HUES48 (cell line): ENCODE results near the gene UNC5B.

Experiments used
- H3K27ac ChIP-seq: one replicate; pipeline ENCODE4 v1.7.0; 2013; ENCODE audit warnings: low read depth, low read length, inconsistent platforms
- H3K27me3 ChIP-seq: 2 replicates; pipeline ENCODE4 v1.6.1; 2013; ENCODE audit warnings: mild to moderate bottlenecking, low read length; ENCODE audit not compliant: control insufficient read depth, insufficient read depth
- H3K36me3 ChIP-seq: 2 replicates; pipeline ENCODE4 v1.6.1; 2013; ENCODE audit warnings: low read length; ENCODE audit not compliant: control insufficient read depth, insufficient read depth
- H3K4me1 ChIP-seq: 2 replicates; pipeline ENCODE4 v1.6.1; 2013; ENCODE audit warnings: mild to moderate bottlenecking, low read length; ENCODE audit not compliant: control insufficient read depth, insufficient read depth
- H3K4me3 ChIP-seq: 2 replicates; pipeline ENCODE4 v1.5.1; 2013; ENCODE audit warnings: mild to moderate bottlenecking, low read depth, low read length
- H3K9ac ChIP-seq: 2 replicates; pipeline ENCODE4 v1.6.1; 2013; ENCODE audit warnings: mild to moderate bottlenecking, low read depth, low read length, moderate library complexity
- H3K9me3 ChIP-seq: 2 replicates; pipeline ENCODE4 v1.6.1; 2013; ENCODE audit warnings: low read length; ENCODE audit not compliant: control insufficient read depth, insufficient read depth

The UNC5B gene

GRCh38 chr10:71225291-71226058, 13.1 kb downstream of the UNC5B start:
- Histone ChIP-seq H3K27me3 (no peaks in the 10 kb centered on the region), H3K4me1 (peaks cover 20% of the 10 kb centered on the region), H3K27ac (no peak overlapping the region), H3K9me3 (no peaks in the 10 kb centered on the region), H3K36me3 (no peaks in the 10 kb centered on the region), H3K4me3 (no peak overlapping the region), H3K9ac (no peak overlapping the region)

GRCh38 chr10:71228875-71229675, 16.7 kb downstream of the UNC5B start:
- peaks cover 2% of the 10 kb centered on the region for H3K4me1 ChIP-seq
- H3K36me3 ChIP-seq, result no peaks in the 10 kb centered on the region
- H3K9me3 ChIP-seq, result no peaks in the 10 kb centered on the region
- no peak overlapping the region for H3K27ac ChIP-seq
- no peaks in the 10 kb centered on the region for H3K27me3 ChIP-seq
- H3K9ac ChIP-seq, result no peak overlapping the region
- H3K4me3 ChIP-seq, result no peak overlapping the region

- H3K4me3 ChIP-seq, result no peak overlapping the region
- H3K27ac ChIP-seq, result peak overlapping the region; percentile 11
- peaks cover 8% of the 10 kb centered on the region for H3K4me1 ChIP-seq
- H3K36me3 ChIP-seq, result no peaks in the 10 kb centered on the region
- H3K27me3 ChIP-seq, result no peaks in the 10 kb centered on the region
- no peak overlapping the region for H3K9ac ChIP-seq
- H3K9me3 ChIP-seq, result no peaks in the 10 kb centered on the region
Observed at GRCh38 chr10:71229726-71230655, 17.6 kb downstream of the UNC5B start.

GRCh38 chr10:71230656-71231025, 18.3 kb downstream of the UNC5B start:
- no peaks in the 10 kb centered on the region for H3K27me3 ChIP-seq
- H3K9me3 ChIP-seq, result no peaks in the 10 kb centered on the region
- no peak overlapping the region for H3K9ac ChIP-seq
- H3K27ac ChIP-seq, result no peak overlapping the region
- peaks cover 15% of the 10 kb centered on the region for H3K4me1 ChIP-seq
- no peaks in the 10 kb centered on the region for H3K36me3 ChIP-seq
- H3K4me3 ChIP-seq, result no peak overlapping the region

GRCh38 chr10:71231206-71231605, 18.8 kb downstream of the UNC5B start:
- H3K27me3 ChIP-seq, result no peaks in the 10 kb centered on the region
- H3K4me3 ChIP-seq, result no peak overlapping the region
- H3K4me1 ChIP-seq, result peaks cover 20% of the 10 kb centered on the region
- H3K9ac ChIP-seq, result no peak overlapping the region
- no peaks in the 10 kb centered on the region for H3K36me3 ChIP-seq
- H3K9me3 ChIP-seq, result no peaks in the 10 kb centered on the region
- H3K27ac ChIP-seq, result no peak overlapping the region

GRCh38 chr10:71232089-71232998, 20.0 kb downstream of the UNC5B start:
- H3K4me3 ChIP-seq, result no peak overlapping the region
- no peaks in the 10 kb centered on the region for H3K9me3 ChIP-seq
- peaks cover 24% of the 10 kb centered on the region for H3K4me1 ChIP-seq
- no peaks in the 10 kb centered on the region for H3K36me3 ChIP-seq
- H3K27ac ChIP-seq, result no peak overlapping the region
- H3K9ac ChIP-seq, result no peak overlapping the region
- H3K27me3 ChIP-seq, result no peaks in the 10 kb centered on the region

- Histone ChIP-seq H3K36me3 (no peaks in the 10 kb centered on the region), H3K27ac (no peak overlapping the region), H3K4me1 (peaks cover 29% of the 10 kb centered on the region), H3K27me3 (no peaks in the 10 kb centered on the region), H3K4me3 (no peak overlapping the region), H3K9me3 (no peaks in the 10 kb centered on the region), H3K9ac (no peak overlapping the region)
Observed at GRCh38 chr10:71233482-71233892, 21.1 kb downstream of the UNC5B start.

GRCh38 chr10:71234004-71234894, 21.9 kb downstream of the UNC5B start:
- Histone ChIP-seq H3K9me3 (no peaks in the 10 kb centered on the region), H3K27me3 (no peaks in the 10 kb centered on the region), H3K4me1 (peaks cover 29% of the 10 kb centered on the region), H3K4me3 (no peak overlapping the region), H3K9ac (no peak overlapping the region), H3K27ac (peak overlapping the region; percentile 3), H3K36me3 (no peaks in the 10 kb centered on the region)

- H3K4me1 ChIP-seq, result peaks cover 29% of the 10 kb centered on the region
- no peaks in the 10 kb centered on the region for H3K27me3 ChIP-seq
- no peak overlapping the region for H3K4me3 ChIP-seq
- H3K9ac ChIP-seq, result no peak overlapping the region
- no peaks in the 10 kb centered on the region for H3K36me3 ChIP-seq
- H3K9me3 ChIP-seq, result no peaks in the 10 kb centered on the region
- no peak overlapping the region for H3K27ac ChIP-seq
Observed at GRCh38 chr10:71234970-71235685, 22.8 kb downstream of the UNC5B start.
